Measurements from ENCODE around the gene COL5A1.

DNA sequence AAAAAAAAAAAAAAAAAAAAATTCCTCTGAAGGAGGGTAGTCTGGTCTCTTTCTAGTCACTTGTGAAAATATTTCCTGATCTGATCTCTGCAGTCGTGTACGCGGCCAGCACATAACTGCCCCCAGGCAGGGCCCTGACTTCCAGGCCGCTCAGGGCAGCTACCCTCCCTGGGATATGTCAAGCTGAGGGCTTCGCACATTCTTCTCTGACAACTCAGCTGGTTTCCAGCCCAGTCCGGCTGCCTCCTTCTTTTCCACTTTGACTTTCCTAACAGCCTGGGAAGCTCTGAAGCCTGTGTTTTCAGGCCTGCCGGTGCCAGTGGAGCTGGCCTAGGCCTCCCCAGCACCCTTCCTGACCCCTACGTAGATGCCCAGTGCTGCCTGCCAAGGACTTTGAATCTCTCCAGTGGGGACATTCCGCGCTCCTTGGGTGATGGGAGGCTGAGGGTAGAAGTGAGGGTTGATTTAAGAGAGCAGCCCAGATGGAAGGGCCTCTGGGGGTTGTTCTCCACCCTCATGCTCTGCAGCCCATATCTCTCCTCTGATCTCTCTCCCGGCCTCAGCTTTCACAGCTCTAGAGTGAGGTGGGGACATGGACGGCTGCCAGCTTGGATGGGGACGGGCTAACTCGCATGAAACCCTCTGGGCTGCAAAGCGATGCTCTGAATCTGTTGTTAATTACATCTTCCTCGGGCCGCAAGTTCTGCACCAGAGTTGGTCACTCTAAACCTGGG is 20.7 kb downstream of the COL5A1 start:
- TF ChIP-seq EZH2 (IDR thresholded peaks at IDR 0.05; ENCODE audit: insufficient read depth, poor library complexity, severe bottlenecking), result no peak
- no peak for TF ChIP-seq EZH2phosphoT487 (IDR thresholded peaks at IDR 0.05; ENCODE audit: insufficient read depth, low read depth)
